HG03439 (cell line): Measurements from ENCODE around the gene SUSD3.
"Not testable (repeated sequence)": the region's sequence is repeated elsewhere in the genome, so short reads cannot be mapped to it uniquely, and the experiment has no call there.

ENCODE experiments used
- ATAC-seq: cut with Tn5 transposase; IDR thresholded peaks from one replicate; pipeline ENCODE4 v1.9.1; 2021; ENCODE audit warnings: mild to moderate bottlenecking, moderate library complexity; ENCODE audit not compliant: unreplicated experiment

The SUSD3 gene

DNA sequence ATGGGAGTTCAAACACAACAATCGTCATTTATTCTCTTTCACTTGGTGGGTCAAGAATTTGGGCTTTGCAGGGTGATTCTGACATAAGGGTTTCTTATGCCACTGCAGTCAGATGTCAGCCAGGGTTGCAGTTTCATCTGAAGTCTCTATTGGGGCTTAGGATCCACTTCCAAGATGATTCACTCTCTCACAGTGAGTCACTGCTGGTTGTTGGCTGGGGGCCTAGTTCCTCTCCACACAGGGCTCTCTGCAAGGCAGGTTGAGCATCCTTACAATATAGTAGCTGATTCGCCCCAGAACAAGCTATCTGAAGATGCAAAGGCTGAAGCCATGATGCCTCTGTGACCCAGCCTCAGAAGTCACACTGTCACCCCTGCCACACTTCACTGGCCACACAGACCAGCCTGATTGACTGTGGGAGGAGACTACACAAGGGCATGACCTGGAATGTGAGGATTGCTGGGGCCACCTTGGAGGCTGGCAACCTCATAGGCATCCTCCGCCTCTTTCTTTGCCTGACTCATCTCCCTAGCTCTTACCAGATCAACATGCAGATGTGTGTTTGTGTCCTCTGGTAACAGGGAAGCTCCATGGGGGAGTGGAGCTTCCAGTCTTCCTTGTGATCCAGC lies 33.1 kb downstream of the SUSD3 start:
- ATAC-seq, result no peak

DNA sequence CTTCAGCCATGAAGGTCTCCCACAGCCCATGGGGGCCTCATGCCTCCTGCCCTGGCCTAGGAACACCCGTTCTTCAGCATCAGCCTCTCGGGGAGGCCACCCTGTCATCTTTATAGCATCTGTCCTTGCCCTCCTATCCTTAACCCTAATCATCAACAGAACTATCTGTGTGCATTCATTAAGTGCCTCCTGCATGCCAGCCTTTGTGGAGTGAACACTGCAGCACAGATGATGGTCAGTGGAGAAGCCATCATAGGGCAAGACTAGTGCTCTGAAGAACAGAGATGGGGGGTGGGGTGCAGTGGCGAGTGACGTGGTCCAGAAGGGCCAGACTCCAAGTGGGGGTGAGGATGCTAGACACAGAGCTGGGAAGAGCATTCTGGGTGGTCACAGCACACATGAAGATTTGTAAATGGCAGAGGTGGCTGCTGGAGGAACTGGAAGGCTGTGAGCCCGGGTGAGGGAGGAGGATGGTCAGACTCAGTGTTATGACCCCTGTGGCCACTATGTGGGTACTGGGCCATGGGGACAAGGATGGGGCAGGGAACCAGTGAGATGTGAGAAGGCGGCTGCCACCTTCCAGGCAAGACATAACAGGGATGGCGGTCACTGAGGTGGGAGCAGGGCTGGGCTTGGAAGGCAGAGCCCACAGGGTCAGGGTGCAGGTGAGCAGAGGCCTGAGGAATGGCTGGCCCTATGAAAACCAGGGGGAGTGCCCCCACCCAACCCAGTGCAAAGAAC lies 33.9 kb downstream of the SUSD3 start:
- no peak for ATAC-seq

DNA sequence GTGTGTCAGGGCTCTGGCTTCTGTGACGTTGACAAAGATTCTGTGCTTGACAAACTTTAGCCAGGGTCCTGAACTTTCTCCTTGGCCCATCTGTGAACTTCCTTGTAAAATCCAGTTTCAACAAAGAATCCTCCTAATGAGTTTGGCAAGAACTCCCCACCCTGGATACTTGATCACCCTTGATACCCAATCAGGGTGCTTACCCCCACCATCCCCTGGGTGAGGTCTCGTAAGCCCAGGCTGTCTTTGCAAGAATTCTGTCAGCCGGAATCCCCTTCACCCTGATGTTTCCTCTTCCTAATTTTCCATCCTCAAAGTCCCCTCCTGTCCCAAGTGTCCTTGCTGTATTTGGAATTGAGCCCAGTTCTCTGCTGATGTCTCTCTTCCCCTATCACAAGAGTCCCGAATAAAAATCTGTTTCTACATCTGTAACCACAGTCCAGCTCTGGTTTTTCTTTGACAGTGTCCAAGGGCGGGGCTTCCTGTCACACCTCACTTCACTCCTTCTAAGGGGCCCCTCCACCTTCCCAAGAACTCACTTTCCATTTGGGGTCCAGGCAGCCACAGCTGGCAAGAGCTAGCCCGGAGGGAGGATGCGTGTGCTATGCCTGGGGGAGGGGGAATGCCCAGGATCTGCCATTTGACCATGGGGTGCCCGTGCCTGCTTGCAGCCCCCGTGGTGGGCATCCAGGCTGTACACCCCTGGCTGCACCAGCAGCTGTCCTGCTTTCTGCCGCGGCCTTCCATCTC lies 34.8 kb downstream of the SUSD3 start:
- no peak for ATAC-seq

DNA sequence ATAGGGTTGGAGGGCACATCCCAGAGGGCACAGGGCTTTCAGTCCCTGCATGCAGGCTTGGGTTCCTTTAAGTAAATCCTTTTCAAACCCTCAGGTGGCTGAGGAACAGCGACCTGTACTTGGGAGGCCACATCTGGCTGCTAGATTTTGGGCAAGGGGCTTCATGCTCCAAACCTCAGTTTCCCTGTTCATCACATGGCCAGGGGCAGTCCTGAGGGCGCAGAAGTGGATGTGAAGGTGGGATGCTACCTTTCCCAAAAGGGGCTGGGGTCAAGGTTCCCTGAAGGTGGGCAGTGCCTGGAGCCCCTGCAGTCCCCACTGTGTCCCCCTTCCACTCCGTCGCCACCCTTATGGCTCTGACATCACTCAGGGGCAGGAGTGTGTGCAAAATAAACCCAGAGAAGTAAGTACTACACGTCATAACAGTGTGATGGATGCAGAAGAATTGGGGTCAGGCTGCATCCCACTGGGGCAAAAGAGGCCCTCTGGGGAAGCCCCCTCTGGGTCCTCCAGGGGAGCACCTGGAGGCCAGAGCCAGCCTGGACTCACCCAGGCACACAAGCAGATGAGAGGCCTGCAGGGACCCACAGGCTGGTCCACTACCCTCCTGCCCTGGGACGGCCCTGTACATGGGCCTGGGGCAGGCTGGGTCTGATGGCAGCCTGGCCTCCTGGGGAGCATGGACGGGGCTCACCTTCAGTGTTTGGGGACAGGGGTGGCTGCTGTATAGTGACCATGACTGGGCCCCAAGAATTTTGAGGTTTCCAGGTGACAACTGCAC lies 35.6 kb downstream of the SUSD3 start:
- no peak for ATAC-seq

DNA sequence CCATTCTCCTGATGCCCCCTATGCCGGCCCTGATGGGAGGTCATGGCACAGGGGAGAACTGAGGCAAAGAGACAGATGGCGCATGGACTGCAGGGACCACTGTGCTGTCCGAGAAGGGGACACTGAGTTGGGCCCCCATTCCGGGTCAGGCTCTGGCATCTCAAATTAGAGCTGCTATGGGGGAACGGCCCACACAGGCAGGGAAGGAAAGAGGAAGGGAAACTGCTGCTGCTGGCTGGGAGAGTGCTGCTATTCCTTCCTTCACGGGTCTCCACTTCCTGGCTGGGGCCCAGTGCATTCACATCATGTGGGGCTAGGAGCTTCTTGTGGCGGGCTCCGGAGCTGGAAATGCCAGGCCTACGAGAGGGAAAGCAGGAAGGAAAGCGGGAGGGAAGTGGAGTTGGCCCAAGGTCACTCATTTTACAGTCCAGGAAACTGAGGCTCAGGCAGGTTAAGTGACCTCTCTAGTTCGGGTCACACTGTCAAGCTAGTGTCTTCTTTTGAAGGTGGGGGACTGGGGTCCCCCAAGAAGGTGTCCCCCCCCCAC lies 36.2 kb downstream of the SUSD3 start:
- ATAC-seq, result peak; percentile 1

DNA sequence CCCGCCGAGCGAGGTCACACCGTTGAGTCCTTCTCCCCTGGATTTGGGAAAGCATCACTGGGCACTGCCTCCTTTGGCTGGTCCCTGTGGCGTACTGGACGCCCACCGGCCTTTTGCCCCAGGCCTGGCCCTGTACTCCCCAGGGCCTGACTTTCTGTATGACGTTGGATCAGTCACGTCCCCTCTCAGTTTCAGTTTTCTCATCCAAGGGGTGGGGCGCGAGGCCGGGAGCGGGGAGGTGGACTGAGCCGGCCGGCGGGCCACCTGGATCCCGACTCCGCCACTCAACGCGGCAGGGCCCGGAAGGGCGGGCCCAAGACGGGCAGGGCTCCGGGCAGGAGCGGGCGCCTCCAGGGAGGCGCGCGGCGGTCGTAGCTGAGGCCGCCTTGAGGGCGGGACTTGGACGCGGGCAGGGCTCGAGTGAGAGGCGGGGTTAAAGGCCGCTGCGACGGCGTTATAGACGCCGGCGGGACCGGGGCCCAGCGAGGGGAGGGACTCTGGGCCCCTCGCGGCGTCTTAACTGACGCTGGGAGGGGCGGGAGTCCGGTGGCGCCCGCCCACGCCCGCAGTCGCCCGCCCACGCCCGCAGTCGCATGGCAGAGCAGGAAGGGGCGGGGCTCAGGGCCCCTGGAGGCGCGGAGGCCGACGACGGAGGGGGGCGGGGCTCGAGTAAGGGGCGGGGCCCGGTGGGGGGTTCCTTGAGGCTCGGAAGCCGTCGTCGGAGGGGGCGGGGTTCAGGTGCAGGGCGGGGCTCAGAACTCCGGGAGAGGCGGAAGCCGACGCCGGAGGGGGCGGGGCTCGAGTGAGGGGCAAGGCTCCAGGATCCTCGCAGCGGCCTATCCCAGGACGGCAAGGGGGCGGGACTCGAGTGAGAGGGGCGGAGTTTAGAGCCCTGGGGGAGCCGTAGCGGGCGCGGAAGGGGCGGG lies 37.0 kb downstream of the SUSD3 start:
- peak; percentile 61 for ATAC-seq

DNA sequence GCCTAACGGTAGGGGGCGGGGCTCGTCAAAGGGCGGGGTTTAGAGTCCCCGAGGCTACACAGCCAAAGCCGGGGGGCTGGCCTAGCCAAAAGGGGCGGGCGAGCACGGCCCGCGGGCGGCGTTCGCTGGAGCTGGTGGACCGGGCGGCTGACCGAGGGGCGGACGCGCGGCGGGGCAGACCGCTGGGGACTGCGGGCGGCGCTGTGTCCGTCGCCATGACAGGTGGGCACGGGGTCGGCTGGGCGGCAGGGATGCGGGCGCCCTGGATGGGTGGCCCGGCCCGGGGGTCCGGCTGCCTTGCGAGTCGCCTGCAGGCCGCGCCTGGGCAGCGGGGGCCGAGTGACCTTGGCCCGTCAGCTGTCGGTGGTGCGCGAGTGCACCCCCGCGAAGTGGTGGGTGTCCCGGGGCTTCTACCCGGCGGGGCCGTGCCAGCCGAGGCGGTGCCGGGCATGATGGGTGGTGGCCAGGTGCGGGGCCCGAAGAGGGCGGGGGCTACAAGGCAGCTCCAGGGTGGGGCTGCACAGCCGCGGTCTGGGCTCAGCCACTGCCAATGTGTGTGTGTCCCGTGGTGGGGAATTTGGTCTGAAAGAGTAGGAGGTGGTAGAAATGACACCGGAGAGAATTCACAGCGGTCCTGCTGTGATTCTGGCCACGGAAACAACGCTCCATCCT lies 37.8 kb downstream of the SUSD3 start, which contains the start of gene CARD19:
Gene CARD19, plus strand, starts transcription at position 87 of the 672 bp plus-strand sequence. Its CDS starts 129 bp downstream, at position 216.
- peak; percentile 19 for ATAC-seq

DNA sequence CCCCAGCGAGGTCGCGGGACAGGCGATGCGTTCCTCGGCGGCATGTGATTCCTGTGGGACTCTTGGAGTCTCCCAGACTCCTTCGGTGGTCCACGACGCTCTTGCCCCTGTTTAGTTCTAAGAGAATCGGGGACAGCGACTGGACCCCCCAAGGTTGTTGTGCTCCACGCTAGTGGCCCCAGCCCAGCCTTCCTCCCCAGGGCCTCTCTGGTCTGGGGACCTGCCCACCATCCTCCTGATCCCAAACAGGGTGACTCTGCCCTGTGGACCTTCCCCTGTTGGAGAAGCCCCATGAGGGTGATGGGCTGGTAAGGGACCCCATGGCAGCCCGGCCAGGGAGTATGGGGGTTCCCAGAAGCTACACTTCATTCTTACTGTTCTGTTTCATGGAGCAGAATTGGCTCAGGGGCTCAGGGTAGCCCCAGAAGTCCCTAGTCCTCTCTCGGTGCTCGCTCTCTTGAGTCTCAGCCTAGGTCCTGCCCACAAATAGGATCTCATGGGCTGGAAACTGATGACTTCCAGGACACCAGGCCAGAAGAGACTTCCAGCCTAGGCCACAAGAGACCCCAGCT lies 38.4 kb downstream of the SUSD3 start:
- no peak for ATAC-seq

DNA sequence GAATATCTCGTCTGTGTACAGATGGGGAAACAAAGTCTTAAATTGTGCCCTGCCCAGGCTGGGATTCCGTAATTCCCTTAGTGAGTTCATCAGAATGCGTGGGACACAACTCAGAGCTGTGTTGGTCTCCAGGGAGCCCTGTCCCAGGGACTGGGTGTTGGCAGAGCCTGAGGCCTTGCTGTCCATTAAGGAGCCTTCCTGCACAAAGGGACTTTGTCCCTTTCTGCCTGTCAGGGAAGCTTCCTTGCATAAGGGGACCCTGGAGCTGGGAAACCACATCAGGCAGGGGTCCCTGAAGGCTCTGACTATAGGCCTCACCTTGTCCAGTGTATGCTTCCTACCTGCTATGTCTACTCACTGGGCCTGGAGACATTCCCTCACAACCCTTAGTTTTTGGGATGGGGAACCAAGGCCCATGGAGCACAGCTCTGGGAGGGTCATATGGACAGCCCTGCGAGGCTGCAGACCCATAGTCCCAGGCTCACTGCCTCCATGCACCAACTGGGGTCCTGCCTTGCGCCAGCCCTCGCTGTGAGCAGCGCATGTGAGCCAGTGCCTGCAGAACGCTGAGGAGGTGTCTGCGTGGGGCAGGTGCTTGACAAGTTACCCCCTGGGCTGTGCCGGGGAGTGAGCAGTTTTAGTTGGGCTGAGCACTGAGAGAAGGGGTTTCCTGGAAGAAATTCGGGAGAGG lies 39.2 kb downstream of the SUSD3 start:
- no peak for ATAC-seq

DNA sequence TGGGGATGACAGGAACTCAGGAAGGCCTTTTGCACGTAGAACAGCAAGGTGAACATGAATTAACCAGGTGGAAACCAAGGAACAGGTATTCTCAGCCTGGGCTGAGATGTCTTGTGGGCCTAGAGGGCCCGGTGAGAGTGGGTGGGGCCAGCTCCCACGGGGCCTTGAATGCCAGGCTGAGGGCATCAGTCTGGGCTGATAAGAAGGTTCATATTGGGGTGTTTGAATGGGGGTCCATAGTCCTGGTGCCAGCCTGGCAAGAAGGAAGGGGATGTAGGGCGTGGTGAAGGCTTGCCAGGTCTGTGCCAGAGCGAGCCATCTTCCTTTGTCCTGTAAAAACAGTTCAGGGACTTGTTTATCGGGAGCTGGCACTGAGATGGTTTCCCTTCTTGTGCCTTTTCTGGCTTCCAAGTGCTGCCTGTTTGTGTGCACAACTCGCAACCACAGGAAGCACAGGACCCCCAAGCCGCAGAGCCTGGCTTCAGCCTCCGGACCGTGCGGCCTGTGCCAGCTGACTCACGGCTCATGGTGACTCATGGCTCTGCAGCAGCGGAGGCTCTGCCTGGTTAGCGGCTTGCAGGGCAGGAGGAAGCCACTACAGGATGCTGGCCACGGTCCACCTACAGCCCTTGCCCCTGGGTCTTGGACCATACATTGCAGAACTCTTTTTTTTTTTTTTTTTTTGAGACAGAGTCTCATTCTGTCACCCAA lies 39.9 kb downstream of the SUSD3 start:
- no peak for ATAC-seq

DNA sequence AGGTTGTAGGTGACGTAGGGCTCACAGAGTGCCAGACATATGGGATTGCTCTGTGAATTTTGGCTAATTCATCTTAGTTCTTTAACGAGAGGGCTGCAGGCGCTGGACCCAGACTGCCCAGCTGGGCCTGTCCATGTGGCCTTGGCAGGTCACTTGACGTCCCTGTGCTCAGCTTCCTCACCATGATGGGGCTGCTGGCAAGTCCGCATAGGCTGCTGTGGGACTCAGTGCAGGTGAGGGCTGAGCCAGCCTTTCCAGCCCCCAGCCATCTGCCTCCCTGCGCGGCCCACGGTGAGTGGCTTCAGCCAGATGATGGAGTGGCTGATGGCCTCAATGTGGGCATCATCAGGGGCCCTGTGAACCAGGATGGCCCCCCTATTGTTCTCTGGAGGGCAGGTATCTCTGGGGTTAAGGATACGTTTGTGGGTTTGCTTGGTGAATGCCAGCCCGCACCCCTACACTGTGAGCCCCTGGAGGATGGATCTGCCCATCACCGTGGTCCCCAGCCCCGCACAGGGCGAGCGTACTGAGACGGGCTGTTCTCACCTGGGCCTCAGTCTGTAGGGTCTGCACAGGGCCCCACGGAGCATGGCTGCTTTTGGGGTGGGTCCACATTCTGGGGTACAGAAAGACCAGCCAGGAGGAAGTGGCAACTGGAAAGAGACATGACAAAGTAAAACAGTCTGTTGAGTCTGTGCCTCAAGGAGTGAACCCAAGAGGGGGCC lies 41.2 kb downstream of the SUSD3 start:
- no peak for ATAC-seq

DNA sequence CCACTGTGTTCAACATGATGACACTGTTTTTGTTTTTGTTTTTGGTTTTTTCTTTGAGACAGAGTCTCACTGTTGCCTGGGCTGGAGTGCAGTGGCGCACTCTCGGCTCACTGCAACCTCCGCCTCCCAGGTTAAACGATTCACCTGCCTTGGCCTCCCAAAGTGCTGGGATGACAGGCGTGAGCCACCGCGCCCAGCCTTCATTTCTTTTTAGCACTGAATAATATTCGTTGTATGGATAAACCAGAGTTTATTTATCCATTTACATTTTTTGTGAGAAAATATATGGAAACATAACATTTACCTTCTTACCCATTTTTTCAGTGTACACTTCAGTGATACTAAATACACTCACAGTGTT lies 41.8 kb downstream of the SUSD3 start:
- ATAC-seq, result no peak

DNA sequence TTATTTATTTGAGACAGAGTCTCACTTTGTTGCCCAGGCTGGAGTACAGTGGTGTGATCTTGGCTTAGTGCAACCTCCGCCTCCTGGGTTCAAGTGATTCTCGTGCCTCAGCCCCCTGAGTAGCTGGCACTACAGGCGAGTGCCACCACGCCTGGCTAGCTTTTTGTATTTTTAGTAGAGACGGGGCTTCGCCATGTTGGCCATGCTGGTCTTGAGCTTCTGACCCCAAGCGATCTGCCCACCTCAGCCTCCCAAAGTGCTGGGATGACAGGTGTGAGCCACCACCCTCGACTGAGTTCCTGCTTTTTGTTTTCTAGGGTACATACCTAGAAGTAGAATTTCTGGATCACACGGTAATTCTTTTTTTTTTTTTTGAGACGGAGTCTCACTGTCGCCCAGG lies 42.6 kb downstream of the SUSD3 start:
- not testable (repeated sequence) for ATAC-seq

DNA sequence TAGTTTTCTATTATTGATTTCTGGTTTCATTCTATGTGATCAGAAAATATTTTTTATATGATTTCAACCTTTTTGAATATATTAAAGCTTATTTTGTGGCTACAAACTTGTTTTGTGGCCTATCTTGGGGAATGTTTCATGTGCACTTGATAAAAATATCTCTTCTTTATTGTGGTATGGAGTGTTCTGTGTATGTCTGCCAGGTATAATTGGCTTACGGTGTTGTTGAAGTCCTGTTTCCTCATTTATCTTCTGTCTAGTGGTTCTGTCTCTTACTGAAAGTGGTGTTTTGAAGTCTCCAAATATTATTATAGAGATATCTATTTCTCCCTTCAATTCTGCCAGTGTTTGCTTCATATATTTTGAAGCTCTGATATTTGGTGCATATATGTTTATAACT lies 47.1 kb downstream of the SUSD3 start:
- no peak for ATAC-seq

DNA sequence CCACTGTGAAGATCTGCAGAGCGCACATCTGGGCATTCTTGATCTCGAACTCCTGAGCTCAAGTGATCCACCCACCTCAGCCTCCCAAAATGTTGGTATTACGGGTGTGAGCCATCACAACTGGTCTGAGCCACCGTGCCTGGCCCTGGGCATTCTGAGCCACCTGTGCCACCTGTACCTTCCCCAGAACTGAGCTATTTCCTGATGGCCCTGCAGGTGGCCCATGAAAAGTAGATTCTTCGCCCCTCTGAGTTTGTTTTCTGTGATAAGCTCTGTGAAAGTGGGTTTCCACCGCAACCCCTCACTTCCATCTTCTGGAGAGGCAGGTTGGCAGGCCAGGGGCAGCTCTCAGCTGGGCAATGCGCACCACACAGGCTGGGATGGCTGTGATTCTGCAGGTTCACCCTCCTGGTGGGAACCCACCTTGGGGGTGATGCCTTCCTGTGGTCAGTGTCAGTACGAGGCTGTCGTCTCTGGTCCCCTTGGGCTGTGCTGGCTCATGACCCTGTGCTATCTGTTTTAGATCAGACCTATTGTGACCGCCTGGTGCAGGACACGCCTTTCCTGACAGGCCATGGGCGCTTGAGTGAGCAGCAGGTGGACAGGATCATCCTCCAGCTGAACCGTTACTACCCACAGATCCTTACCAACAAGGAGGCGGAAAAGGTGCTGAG lies 48.8 kb downstream of the SUSD3 start:
- ATAC-seq, result no peak

DNA sequence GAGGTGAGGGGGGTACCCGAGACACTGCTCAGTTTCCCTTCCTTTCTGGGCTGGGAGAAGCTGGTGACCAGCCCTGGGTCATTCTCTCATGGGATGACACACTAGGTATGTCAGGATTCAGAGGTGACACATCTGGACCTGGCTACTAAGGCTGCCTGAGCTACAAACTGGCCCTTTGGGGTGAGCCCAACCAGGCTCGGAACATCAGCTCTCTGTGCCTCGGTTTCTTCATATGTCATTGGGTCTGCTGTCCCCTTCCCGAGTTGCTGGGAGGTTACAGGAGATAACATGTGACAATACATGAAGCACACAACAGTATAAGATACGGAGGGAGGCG lies 49.3 kb downstream of the SUSD3 start:
- ATAC-seq, result no peak
